Muscle layer of colon (tissue), 2 donors: ENCODE measurements around the gene CLDN14.

Experiments
- H3K27ac ChIP-seq: one replicate; pipeline ENCODE4 v1.7.0; 2013; ENCODE audit warnings: low read depth, mild to moderate bottlenecking, low read length, moderate library complexity
- H3K27me3 ChIP-seq, 2 donors: one replicate each; pipeline ENCODE4 v1.7.0; 2013; ENCODE audit warnings: low read length in 2 of 2, mild to moderate bottlenecking in 2 of 2; ENCODE audit not compliant: insufficient read depth in 2 of 2, control insufficient read depth in 1 of 2
- H3K36me3 ChIP-seq: one replicate; pipeline ENCODE4 v1.7.0; 2013; ENCODE audit warnings: mild to moderate bottlenecking, low read length; ENCODE audit not compliant: insufficient read depth
- H3K4me1 ChIP-seq: one replicate; pipeline ENCODE4 v1.7.0; 2013; ENCODE audit warnings: mild to moderate bottlenecking, low read length; ENCODE audit not compliant: insufficient read depth
- H3K4me3 ChIP-seq, 2 donors: one replicate each; pipeline ENCODE4 v1.7.0; 2013; ENCODE audit warnings: low read length in 2 of 2, low read depth in 1 of 2, mild to moderate bottlenecking in 1 of 2, moderate library complexity in 1 of 2
- H3K9ac ChIP-seq: one replicate; pipeline ENCODE4 v1.7.0; 2013; ENCODE audit warnings: low read length
- H3K9me3 ChIP-seq: one replicate; pipeline ENCODE4 v1.7.0; 2013; ENCODE audit warnings: mild to moderate bottlenecking, low read length
- donor health status: abdominal sarcoma.
- donor health status: Adenocarcinoma of cecum.

The CLDN14 gene

GRCh38 chr21:36479415-36480402 is at the start of gene CLDN14:
Gene CLDN14, minus strand, starts transcription at chr21:36480122. Its CDS starts 18,427 bp downstream, at chr21:36461695.
- Histone ChIP-seq H3K27me3 (no peaks in the 10 kb centered on the region), H3K36me3 (no peaks in the 10 kb centered on the region), H3K4me3 (no peak within 1 kb of the TSS), H3K27ac (no peak within 1 kb of the TSS), H3K9ac (no peak within 1 kb of the TSS), H3K9me3 (no peaks in the 10 kb centered on the region), H3K4me1 (no peaks in the 10 kb centered on the region)

GRCh38 chr21:36528716-36529115 is 48.8 kb upstream of the CLDN14 start:
- H3K27ac ChIP-seq: no peak overlapping the region

GRCh38 chr21:36527317-36527716 is 47.4 kb upstream of the CLDN14 start:
- H3K9ac ChIP-seq: no peak overlapping the region
- no peak overlapping the region for H3K4me3 ChIP-seq
- H3K27ac ChIP-seq: no peak overlapping the region
- H3K27me3 ChIP-seq: no peaks in the 10 kb centered on the region
- no peaks in the 10 kb centered on the region for H3K36me3 ChIP-seq
- H3K9me3 ChIP-seq: no peaks in the 10 kb centered on the region
- no peaks in the 10 kb centered on the region for H3K4me1 ChIP-seq

More at GRCh38 chr21:36528716-36529115, 48.8 kb upstream of the CLDN14 start:
- no peaks in the 10 kb centered on the region for H3K4me1 ChIP-seq
- H3K27me3 ChIP-seq: no peaks in the 10 kb centered on the region
- H3K4me3 ChIP-seq: no peak overlapping the region
- H3K9ac ChIP-seq: no peak overlapping the region
- no peaks in the 10 kb centered on the region for H3K9me3 ChIP-seq
- no peaks in the 10 kb centered on the region for H3K36me3 ChIP-seq

- no peaks in the 10 kb centered on the region for H3K36me3 ChIP-seq
- no peak overlapping the region for H3K9ac ChIP-seq
- no peaks in the 10 kb centered on the region for H3K27me3 ChIP-seq
- no peaks in the 10 kb centered on the region for H3K4me1 ChIP-seq
- no peaks in the 10 kb centered on the region for H3K9me3 ChIP-seq
- no peak overlapping the region for H3K27ac ChIP-seq
- no peak overlapping the region for H3K4me3 ChIP-seq
These were observed 46.2 kb upstream of the CLDN14 start for GRCh38 chr21:36526104-36526503.

GRCh38 chr21:36524477-36524876 is 44.6 kb upstream of the CLDN14 start:
- no peak overlapping the region for H3K27ac ChIP-seq
- H3K36me3 ChIP-seq: no peaks in the 10 kb centered on the region
- H3K27me3 ChIP-seq: no peaks in the 10 kb centered on the region
- H3K4me1 ChIP-seq: no peaks in the 10 kb centered on the region
- H3K9me3 ChIP-seq: no peaks in the 10 kb centered on the region
- no peak overlapping the region for H3K9ac ChIP-seq
- H3K4me3 ChIP-seq: no peak overlapping the region

- Histone ChIP-seq H3K36me3 (no peaks in the 10 kb centered on the region), H3K27me3 (no peaks in the 10 kb centered on the region), H3K9ac (no peak overlapping the region), H3K4me3 (no peak overlapping the region), H3K27ac (no peak overlapping the region), H3K9me3 (no peaks in the 10 kb centered on the region), H3K4me1 (no peaks in the 10 kb centered on the region)
These were observed 42.4 kb upstream of the CLDN14 start for GRCh38 chr21:36522219-36522808.

GRCh38 chr21:36518883-36519492 is 39.1 kb upstream of the CLDN14 start:
- Histone ChIP-seq H3K27me3 (no peaks in the 10 kb centered on the region), H3K9ac (no peak overlapping the region), H3K9me3 (no peaks in the 10 kb centered on the region), H3K4me3 (no peak overlapping the region), H3K4me1 (no peaks in the 10 kb centered on the region), H3K27ac (no peak overlapping the region), H3K36me3 (no peaks in the 10 kb centered on the region)

- Histone ChIP-seq H3K4me3 (no peak overlapping the region), H3K27me3 (no peaks in the 10 kb centered on the region), H3K9me3 (no peaks in the 10 kb centered on the region), H3K4me1 (no peaks in the 10 kb centered on the region), H3K27ac (no peak overlapping the region), H3K36me3 (no peaks in the 10 kb centered on the region), H3K9ac (no peak overlapping the region)
These were observed 37.6 kb upstream of the CLDN14 start for GRCh38 chr21:36517366-36518075.

- Histone ChIP-seq H3K4me3 (no peak overlapping the region), H3K36me3 (no peaks in the 10 kb centered on the region), H3K27me3 (no peaks in the 10 kb centered on the region), H3K4me1 (no peaks in the 10 kb centered on the region), H3K27ac (no peak overlapping the region), H3K9me3 (no peaks in the 10 kb centered on the region), H3K9ac (no peak overlapping the region)
These were observed 36.4 kb upstream of the CLDN14 start for GRCh38 chr21:36516281-36516680.

- no peaks in the 10 kb centered on the region for H3K27me3 ChIP-seq
- no peak overlapping the region for H3K4me3 ChIP-seq
- no peak overlapping the region for H3K27ac ChIP-seq
- H3K36me3 ChIP-seq: no peaks in the 10 kb centered on the region
- no peak overlapping the region for H3K9ac ChIP-seq
- H3K9me3 ChIP-seq: no peaks in the 10 kb centered on the region
- no peaks in the 10 kb centered on the region for H3K4me1 ChIP-seq
These were observed 33.5 kb upstream of the CLDN14 start for GRCh38 chr21:36513430-36513829.

- Histone ChIP-seq H3K27ac (no peak overlapping the region), H3K4me1 (no peaks in the 10 kb centered on the region), H3K9me3 (no peaks in the 10 kb centered on the region)
These were observed 33.0 kb upstream of the CLDN14 start for GRCh38 chr21:36512971-36513370.

More at GRCh38 chr21:36512971-36513370, 33.0 kb upstream of the CLDN14 start:
- Histone ChIP-seq H3K9ac (no peak overlapping the region), H3K4me3 (no peak overlapping the region), H3K27me3 (no peaks in the 10 kb centered on the region), H3K36me3 (no peaks in the 10 kb centered on the region)
